ENCODE results near the gene HM13. TPM values are rescaled to one million over a fixed set of nuclear protein-coding genes. Genes with fewer than 3 reads are reported as not detected.

The HM13 gene
- total and polyA plus RNA-seq, 9 of the 15 experiments (the other 6 are each of a cell fraction or from before 2014, with no cell fraction given), result 7.7 to 136 (median 74.5) TPM

DNA sequence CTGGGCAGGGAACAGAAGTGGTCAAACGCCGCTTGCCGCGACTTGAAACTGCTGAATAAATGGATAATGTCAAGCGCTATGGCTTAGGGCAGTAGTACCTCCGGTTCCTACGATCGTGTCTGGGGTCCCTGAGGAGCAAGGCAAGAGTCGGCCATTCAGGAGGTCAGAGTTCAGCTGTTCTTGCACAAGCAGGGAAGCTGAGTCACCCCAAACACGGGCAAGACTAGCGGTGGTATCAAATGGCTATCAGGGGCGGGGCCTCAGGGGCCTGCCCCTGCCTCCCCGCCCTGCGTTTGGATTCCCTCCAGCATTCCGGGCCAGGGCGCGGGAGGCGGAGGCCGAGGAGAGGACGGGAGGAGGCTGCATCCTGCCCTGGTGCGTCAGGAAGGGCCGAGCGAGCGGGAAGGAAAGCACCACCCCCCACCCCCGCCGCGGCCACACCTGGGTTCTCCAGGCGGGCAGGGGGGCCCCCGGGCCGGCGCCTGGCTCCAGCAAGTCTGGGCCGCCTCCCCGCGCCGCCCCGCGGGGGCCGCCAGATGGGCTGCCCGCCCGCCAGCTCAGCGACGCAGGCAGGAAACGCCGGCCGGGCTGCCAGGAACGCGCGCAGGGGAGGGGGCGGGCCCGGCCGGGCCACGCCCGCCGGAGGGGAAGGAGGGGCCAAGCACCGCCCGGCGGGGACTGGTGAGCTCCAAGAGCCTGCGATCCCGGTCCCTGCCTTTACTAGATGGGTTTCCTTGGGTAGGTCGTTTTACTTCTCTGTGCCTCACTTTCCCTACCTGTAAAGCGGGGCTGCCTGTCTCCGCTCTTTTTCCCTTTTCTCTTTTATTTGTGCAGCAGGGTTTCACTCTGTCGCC, 58.7 kb downstream of the HM13 start (continued):
- TF ChIP-seq, protein P1, sequence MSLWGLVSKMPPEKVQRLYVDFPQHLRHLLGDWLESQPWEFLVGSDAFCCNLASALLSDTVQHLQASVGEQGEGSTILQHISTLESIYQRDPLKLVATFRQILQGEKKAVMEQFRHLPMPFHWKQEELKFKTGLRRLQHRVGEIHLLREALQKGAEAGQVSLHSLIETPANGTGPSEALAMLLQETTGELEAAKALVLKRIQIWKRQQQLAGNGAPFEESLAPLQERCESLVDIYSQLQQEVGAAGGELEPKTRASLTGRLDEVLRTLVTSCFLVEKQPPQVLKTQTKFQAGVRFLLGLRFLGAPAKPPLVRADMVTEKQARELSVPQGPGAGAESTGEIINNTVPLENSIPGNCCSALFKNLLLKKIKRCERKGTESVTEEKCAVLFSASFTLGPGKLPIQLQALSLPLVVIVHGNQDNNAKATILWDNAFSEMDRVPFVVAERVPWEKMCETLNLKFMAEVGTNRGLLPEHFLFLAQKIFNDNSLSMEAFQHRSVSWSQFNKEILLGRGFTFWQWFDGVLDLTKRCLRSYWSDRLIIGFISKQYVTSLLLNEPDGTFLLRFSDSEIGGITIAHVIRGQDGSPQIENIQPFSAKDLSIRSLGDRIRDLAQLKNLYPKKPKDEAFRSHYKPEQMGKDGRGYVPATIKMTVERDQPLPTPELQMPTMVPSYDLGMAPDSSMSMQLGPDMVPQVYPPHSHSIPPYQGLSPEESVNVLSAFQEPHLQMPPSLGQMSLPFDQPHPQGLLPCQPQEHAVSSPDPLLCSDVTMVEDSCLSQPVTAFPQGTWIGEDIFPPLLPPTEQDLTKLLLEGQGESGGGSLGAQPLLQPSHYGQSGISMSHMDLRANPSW (CRISPR knock-in tag; IDR thresholded peaks at IDR 0.05), result peak; percentile 71; the same call in 1 of the 2 replicates
- TF ChIP-seq HNRNPH1 (optimal IDR thresholded peaks at IDR 0.05; ENCODE audit: low read depth, low read length) (no peak), ZBTB11 (CRISPR knock-in tag; IDR thresholded peaks at IDR 0.05) (peak in 1 of 3 experiments; percentile 80; a peak in 2 of 6 replicates), TAF1 (IDR thresholded peaks at IDR 0.05; ENCODE audit: control insufficient read depth, extremely low read depth, insufficient read depth, low read length, severe bottlenecking) (peak; percentile 38), MEIS2 (IDR thresholded peaks at IDR 0.05; ENCODE audit: partially characterized antibody) (no peak), NUFIP1 (IDR thresholded peaks at IDR 0.05; ENCODE audit: partially characterized antibody) (peak; percentile 86), RBM22 (IDR thresholded peaks at IDR 0.05; ENCODE audit: low read depth, low read length, poor library complexity, severe bottlenecking) (peak; percentile 95), TCF7L2 (IDR thresholded peaks at IDR 0.05; ENCODE audit: low read depth, low read length) (no peak), PRMT5 (CRISPR knock-in tag; IDR thresholded peaks at IDR 0.05) (no peak), PHB2 (IDR thresholded peaks at IDR 0.05; ENCODE audit: low read depth) (no peak; the same call in 1 of the 2 replicates), TEAD4 (IDR thresholded peaks at IDR 0.05; ENCODE audit: low read length) (peak; percentile 75), TEAD4 (CRISPR knock-in tag; IDR thresholded peaks at IDR 0.05; ENCODE audit: borderline replicate concordance) (0 out of 2 replicates have a peak, but pooled peaks have one; percentile 60), THAP7 (CRISPR knock-in tag; IDR thresholded peaks at IDR 0.05) (peak; percentile 72; the same call in 1 of the 2 replicates)
- TF ChIP-seq, protein P2, sequence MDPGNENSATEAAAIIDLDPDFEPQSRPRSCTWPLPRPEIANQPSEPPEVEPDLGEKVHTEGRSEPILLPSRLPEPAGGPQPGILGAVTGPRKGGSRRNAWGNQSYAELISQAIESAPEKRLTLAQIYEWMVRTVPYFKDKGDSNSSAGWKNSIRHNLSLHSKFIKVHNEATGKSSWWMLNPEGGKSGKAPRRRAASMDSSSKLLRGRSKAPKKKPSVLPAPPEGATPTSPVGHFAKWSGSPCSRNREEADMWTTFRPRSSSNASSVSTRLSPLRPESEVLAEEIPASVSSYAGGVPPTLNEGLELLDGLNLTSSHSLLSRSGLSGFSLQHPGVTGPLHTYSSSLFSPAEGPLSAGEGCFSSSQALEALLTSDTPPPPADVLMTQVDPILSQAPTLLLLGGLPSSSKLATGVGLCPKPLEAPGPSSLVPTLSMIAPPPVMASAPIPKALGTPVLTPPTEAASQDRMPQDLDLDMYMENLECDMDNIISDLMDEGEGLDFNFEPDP (CRISPR knock-in tag; IDR thresholded peaks at IDR 0.05), result peak; percentile 87; the same call in 1 of the 2 replicates
